ENCODE measurements around the gene UBA3. TPM values are rescaled to one million over a fixed set of nuclear protein-coding genes. Genes with fewer than 3 reads are reported as not detected.

Gene UBA3
- total RNA-seq = 55.3 TPM
- long read RNA-seq, transcript UBA3-202 (18 exons, 2,154 nt) = major isoform, 44 of 76 reads
- long read RNA-seq, transcript UBA3-201 (17 exons, 2,112 nt) = minor isoform, 12 of 76 reads
- long read RNA-seq, partial matches to known transcripts = 8 of 76 reads
- long read RNA-seq, other reads (novel, unspliced or antisense) = 11 of 76 reads

GRCh38 chr3:69080233-69080920, at the start of gene UBA3:
TSS of gene UBA3 (minus strand) at chr3:69080365. CDS start at chr3:69080353, 12 bp downstream.
- Histone ChIP-seq H3K27me3 (no peaks in the 10 kb centered on the region), H3K4me1 (peaks cover 38% of the 10 kb centered on the region), H3K4me3 (peak within 1 kb of the TSS; percentile 88), H3K9me3 (no peaks in the 10 kb centered on the region), H3K36me3 (peaks cover 9% of the 10 kb centered on the region), H3K27ac (peak within 1 kb of the TSS; percentile 89)
- ATAC-seq (peak; percentile 94), DNase-seq (peak; percentile 97)
- intact Hi-C loops (cut with DNase I) = no loop called here
- no peak for TF ChIP-seq CTCF (IDR thresholded peaks at IDR 0.05)

GRCh38 chr3:69129531-69129930, 49.4 kb upstream of the UBA3 start:
- H3K4me1 ChIP-seq = no peaks in the 10 kb centered on the region
- H3K27ac ChIP-seq = no peak overlapping the region
- H3K4me3 ChIP-seq = no peak overlapping the region
- no peaks in the 10 kb centered on the region for H3K27me3 ChIP-seq
- H3K36me3 ChIP-seq = no peaks in the 10 kb centered on the region
- intact Hi-C loops (cut with DNase I) = no loop called here
- DNase-seq (no peak), ATAC-seq (no peak)
- no peak for TF ChIP-seq CTCF (IDR thresholded peaks at IDR 0.05)
- H3K9me3 ChIP-seq = no peaks in the 10 kb centered on the region

DNA sequence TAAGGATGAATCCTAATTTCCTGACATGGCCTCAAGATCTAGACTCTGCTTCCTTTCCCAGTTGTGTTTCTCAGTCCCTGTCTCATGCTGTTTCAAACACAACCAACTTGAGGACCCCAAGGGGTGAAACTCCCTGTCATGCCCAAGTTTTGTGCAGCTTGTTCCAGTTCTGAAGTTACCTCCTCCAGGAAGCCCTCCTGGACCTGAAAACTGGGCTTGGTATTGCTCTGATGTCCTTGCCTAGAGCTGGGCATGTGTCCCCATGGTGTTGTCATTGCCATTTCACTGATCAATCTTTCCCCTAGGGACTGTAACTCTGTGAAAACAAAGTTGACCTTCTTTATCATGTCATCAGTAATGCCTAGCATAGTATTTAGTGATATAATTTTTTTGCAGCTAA, 48.3 kb upstream of the UBA3 start:
- no peak for TF ChIP-seq CTCF (IDR thresholded peaks at IDR 0.05)

DNA sequence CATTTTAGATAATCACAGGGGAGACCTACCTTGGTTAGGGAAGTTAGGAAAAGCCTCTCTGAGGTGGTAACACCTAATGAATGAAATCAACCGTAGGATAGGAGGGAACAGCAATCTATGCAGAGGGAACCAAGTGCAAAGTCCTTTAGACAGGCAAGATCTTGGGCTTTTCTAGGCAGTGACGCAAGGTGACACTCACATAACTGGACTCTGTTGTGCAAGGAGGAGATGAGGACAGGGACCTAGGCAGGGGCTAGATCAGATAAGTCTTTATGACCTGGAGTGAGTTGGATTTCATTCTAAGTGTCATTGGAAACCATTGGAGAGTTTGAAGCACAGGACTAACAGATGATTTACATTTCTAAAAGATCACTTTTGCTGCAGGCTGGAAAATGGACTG, 46.8 kb upstream of the UBA3 start:
- TF ChIP-seq CTCF (IDR thresholded peaks at IDR 0.05) = no peak
- Histone ChIP-seq H3K27ac (no peak overlapping the region), H3K9me3 (no peaks in the 10 kb centered on the region), H3K36me3 (no peaks in the 10 kb centered on the region), H3K4me3 (no peak overlapping the region), H3K27me3 (no peaks in the 10 kb centered on the region), H3K4me1 (peaks cover 8% of the 10 kb centered on the region)
- DNase-seq = no peak
- no peak for ATAC-seq
- intact Hi-C loops (cut with DNase I) = no loop called here

More for the DNA sequence above, 48.3 kb upstream of the UBA3 start:
- Histone ChIP-seq H3K27ac (no peak overlapping the region), H3K4me1 (no peaks in the 10 kb centered on the region), H3K4me3 (no peak overlapping the region), H3K9me3 (no peaks in the 10 kb centered on the region), H3K27me3 (no peaks in the 10 kb centered on the region), H3K36me3 (no peaks in the 10 kb centered on the region)
- ATAC-seq (no peak), DNase-seq (no peak)
- intact Hi-C loops (cut with DNase I) = no loop called here

- H3K4me1 ChIP-seq = peaks cover 8% of the 10 kb centered on the region
Measured at GRCh38 chr3:69126216-69126615, 46.1 kb upstream of the UBA3 start.

More at GRCh38 chr3:69126216-69126615, 46.1 kb upstream of the UBA3 start:
- intact Hi-C loops (cut with DNase I) = no loop called here
- Histone ChIP-seq H3K27me3 (no peaks in the 10 kb centered on the region), H3K36me3 (no peaks in the 10 kb centered on the region), H3K9me3 (no peaks in the 10 kb centered on the region), H3K4me3 (no peak overlapping the region), H3K27ac (no peak overlapping the region)
- DNase-seq (no peak), ATAC-seq (no peak)
- TF ChIP-seq CTCF (IDR thresholded peaks at IDR 0.05) = no peak

Data from upper lobe of right lung (tissue), 1 donor.